HUES48 (cell line): ENCODE measurements around the gene SFTA2.

Experiments
- H3K27ac ChIP-seq: one replicate; pipeline ENCODE4 v1.7.0; 2013; ENCODE audit warnings: low read depth, low read length, inconsistent platforms
- H3K27me3 ChIP-seq: 2 replicates; pipeline ENCODE4 v1.6.1; 2013; ENCODE audit warnings: mild to moderate bottlenecking, low read length; ENCODE audit not compliant: control insufficient read depth, insufficient read depth
- H3K36me3 ChIP-seq: 2 replicates; pipeline ENCODE4 v1.6.1; 2013; ENCODE audit warnings: low read length; ENCODE audit not compliant: control insufficient read depth, insufficient read depth
- H3K4me1 ChIP-seq: 2 replicates; pipeline ENCODE4 v1.6.1; 2013; ENCODE audit warnings: mild to moderate bottlenecking, low read length; ENCODE audit not compliant: control insufficient read depth, insufficient read depth
- H3K4me3 ChIP-seq: 2 replicates; pipeline ENCODE4 v1.5.1; 2013; ENCODE audit warnings: mild to moderate bottlenecking, low read depth, low read length
- H3K9ac ChIP-seq: 2 replicates; pipeline ENCODE4 v1.6.1; 2013; ENCODE audit warnings: mild to moderate bottlenecking, low read depth, low read length, moderate library complexity
- H3K9me3 ChIP-seq: 2 replicates; pipeline ENCODE4 v1.6.1; 2013; ENCODE audit warnings: low read length; ENCODE audit not compliant: control insufficient read depth, insufficient read depth

SFTA2 gene

GRCh38 chr6:30889921-30890645 is 41.9 kb downstream of the SFTA2 start:
- H3K36me3 ChIP-seq, result peaks cover 67% of the 10 kb centered on the region
- no peak overlapping the region for H3K4me3 ChIP-seq
- no peaks in the 10 kb centered on the region for H3K9me3 ChIP-seq
- H3K4me1 ChIP-seq, result peaks cover 16% of the 10 kb centered on the region
- no peak overlapping the region for H3K27ac ChIP-seq
- H3K9ac ChIP-seq, result no peak overlapping the region
- no peaks in the 10 kb centered on the region for H3K27me3 ChIP-seq

- H3K9ac ChIP-seq, result no peak overlapping the region
- peaks cover 61% of the 10 kb centered on the region for H3K36me3 ChIP-seq
- H3K9me3 ChIP-seq, result no peaks in the 10 kb centered on the region
- no peak overlapping the region for H3K4me3 ChIP-seq
- H3K27me3 ChIP-seq, result no peaks in the 10 kb centered on the region
- peaks cover 18% of the 10 kb centered on the region for H3K4me1 ChIP-seq
- H3K27ac ChIP-seq, result no peak overlapping the region
Observed at GRCh38 chr6:30889496-30889885, 42.5 kb downstream of the SFTA2 start.

GRCh38 chr6:30888816-30889495 is 43.0 kb downstream of the SFTA2 start:
- H3K9me3 ChIP-seq, result no peaks in the 10 kb centered on the region
- H3K4me1 ChIP-seq, result peaks cover 18% of the 10 kb centered on the region
- no peak overlapping the region for H3K27ac ChIP-seq
- H3K27me3 ChIP-seq, result no peaks in the 10 kb centered on the region
- H3K36me3 ChIP-seq, result peaks cover 55% of the 10 kb centered on the region
- no peak overlapping the region for H3K9ac ChIP-seq
- no peak overlapping the region for H3K4me3 ChIP-seq

- H3K27me3 ChIP-seq, result no peaks in the 10 kb centered on the region
- H3K4me1 ChIP-seq, result peaks cover 23% of the 10 kb centered on the region
- no peak overlapping the region for H3K4me3 ChIP-seq
- H3K9ac ChIP-seq, result no peak overlapping the region
- no peak overlapping the region for H3K27ac ChIP-seq
- H3K36me3 ChIP-seq, result peaks cover 47% of the 10 kb centered on the region
- no peaks in the 10 kb centered on the region for H3K9me3 ChIP-seq
Observed at GRCh38 chr6:30887901-30888815, 43.8 kb downstream of the SFTA2 start.

- Histone ChIP-seq H3K9me3 (no peaks in the 10 kb centered on the region), H3K4me3 (peak overlapping the region; percentile 75), H3K36me3 (peaks cover 35% of the 10 kb centered on the region), H3K27me3 (no peaks in the 10 kb centered on the region), H3K4me1 (peaks cover 34% of the 10 kb centered on the region), H3K9ac (no peak overlapping the region), H3K27ac (peak overlapping the region; percentile 94)
Observed at GRCh38 chr6:30886897-30887255, 45.1 kb downstream of the SFTA2 start.

GRCh38 chr6:30885999-30886896 is 45.7 kb downstream of the SFTA2 start:
- Histone ChIP-seq H3K4me1 (peaks cover 41% of the 10 kb centered on the region), H3K9ac (peak overlapping the region; percentile 43), H3K9me3 (no peaks in the 10 kb centered on the region), H3K27me3 (no peaks in the 10 kb centered on the region), H3K4me3 (peak overlapping the region; percentile 75), H3K27ac (peak overlapping the region; percentile 94), H3K36me3 (peaks cover 29% of the 10 kb centered on the region)

GRCh38 chr6:30885481-30885998 is 46.4 kb downstream of the SFTA2 start:
- H3K4me3 ChIP-seq, result peak overlapping the region; percentile 75
- no peaks in the 10 kb centered on the region for H3K9me3 ChIP-seq
- H3K27ac ChIP-seq, result peak overlapping the region; percentile 94
- peak overlapping the region; percentile 43 for H3K9ac ChIP-seq
- peaks cover 47% of the 10 kb centered on the region for H3K4me1 ChIP-seq
- H3K27me3 ChIP-seq, result no peaks in the 10 kb centered on the region
- H3K36me3 ChIP-seq, result peaks cover 22% of the 10 kb centered on the region

GRCh38 chr6:30884521-30885480 is 47.2 kb downstream of the SFTA2 start:
- H3K36me3 ChIP-seq, result peaks cover 15% of the 10 kb centered on the region
- H3K27ac ChIP-seq, result peak overlapping the region; percentile 94
- H3K4me1 ChIP-seq, result peaks cover 54% of the 10 kb centered on the region
- peak overlapping the region; percentile 75 for H3K4me3 ChIP-seq
- H3K27me3 ChIP-seq, result no peaks in the 10 kb centered on the region
- no peaks in the 10 kb centered on the region for H3K9me3 ChIP-seq
- H3K9ac ChIP-seq, result peak overlapping the region; percentile 31; the same call in 1 of the 2 replicates

GRCh38 chr6:30883685-30884520 is 48.1 kb downstream of the SFTA2 start, which contains the start of gene DDR1:
Gene DDR1, plus strand, starts transcription at chr6:30884519. Its CDS starts 4,211 bp downstream, at chr6:30888730.
- H3K4me1 ChIP-seq, result peaks cover 57% of the 10 kb centered on the region
- H3K9ac ChIP-seq, result peak within 1 kb of the TSS; percentile 31; the same call in 1 of the 2 replicates
- H3K27me3 ChIP-seq, result no peaks in the 10 kb centered on the region
- H3K36me3 ChIP-seq, result peaks cover 6% of the 10 kb centered on the region; the same call in 1 of the 2 replicates
- peak within 1 kb of the TSS; percentile 75 for H3K4me3 ChIP-seq
- H3K9me3 ChIP-seq, result no peaks in the 10 kb centered on the region
- peak within 1 kb of the TSS; percentile 94 for H3K27ac ChIP-seq
